ENCODE measurements around the gene XKR8. TPM values are rescaled to one million over a fixed set of nuclear protein-coding genes. Genes with fewer than 3 reads are reported as not detected.

Gene XKR8
- total and polyA plus RNA-seq, 10 of the 15 experiments (the other 5 are each of a cell fraction or from before 2014, with no cell fraction given): 0.80 to 3.7 (median 2.6) TPM

- DNase-seq (ENCODE audit: low read depth, low spot score) (no peak), ATAC-seq (no peak), FAIRE-seq (no peak)
- Histone ChIP-seq H2AFZ (ENCODE audit: control insufficient read depth, low read depth, low read length) (no peak overlapping the region), H3K79me2 (ENCODE audit: control insufficient read depth, insufficient read depth, low read length) (no peaks in the 10 kb centered on the region), H3K9me3 (replicated peaks; ENCODE audit: control insufficient read depth, insufficient read depth, low read length) (no peaks in the 10 kb centered on the region), H3K4me1 (ENCODE audit: control insufficient read depth, insufficient read depth, low read length) (peaks cover 4% of the 10 kb centered on the region), H3K4me2 (ENCODE audit: control insufficient read depth, insufficient read depth) (no peak overlapping the region), H3K27me3 (replicated peaks in 1 of 2; ENCODE audit: control insufficient read depth in 2 of 2, insufficient read depth in 2 of 2, low read length in 1 of 2) (no peaks in the 10 kb centered on the region), H3K36me3 (ENCODE audit: control insufficient read depth in 2 of 2, insufficient read depth in 2 of 2, low read length in 1 of 2) (peaks cover 0 to 2% of the 10 kb centered on the region in 2 experiments; a peak in 2 of 4 replicates), H3K9ac (ENCODE audit: control insufficient read depth, insufficient read depth, low read length) (no peak overlapping the region), H3K27ac (ENCODE audit: control insufficient read depth, insufficient read depth) (no peak overlapping the region), H4K20me1 (ENCODE audit: control insufficient read depth, insufficient read depth) (no peaks in the 10 kb centered on the region), H3K4me3 (no peak overlapping the region)
- in situ Hi-C loops (cut with MboI): no loop called here
- BruUV-seq (replicated peaks): no TSS peak
- WGBS (ENCODE audit: insufficient coverage, insufficient replicate concordance, low lambda C conversion rate, missing lambda C conversion rate): 45% methylated on average over 4 of the region's 4 CpGs
- CTCF ChIA-PET: interaction anchor here (0.6 to 1.2 kb wide), 4 partner anchors 9 to 247 kb away, joined by 3 to 4 read pairs (median 4); no protein-coding TSS in a partner anchor
- RAD21 ChIA-PET (ENCODE audit: unreplicated experiment): no interaction called here
- TF ChIP-seq TCF7 (IDR thresholded peaks at IDR 0.05; ENCODE audit: borderline replicate concordance) (no peak), NFYA (IDR thresholded peaks at IDR 0.05; ENCODE audit: borderline replicate concordance, low read depth, low read length) (no peak), SMC3 (IDR thresholded peaks at IDR 0.05; ENCODE audit: borderline replicate concordance, low read length) (no peak), MXI1 (IDR thresholded peaks at IDR 0.05; ENCODE audit: low read depth, low read length) (no peak), ZBTB33 (IDR thresholded peaks at IDR 0.05) (no peak), STAT3 (IDR thresholded peaks at IDR 0.05; ENCODE audit: low read depth, low read length) (no peak), CREB1 (IDR thresholded peaks at IDR 0.05; ENCODE audit: low read depth) (no peak), SP1 (IDR thresholded peaks at IDR 0.05; ENCODE audit: low read depth, low read length) (no peak)
- intact Hi-C loops (cut with micrococcal nuclease; ENCODE audit: unreplicated experiment): no loop called here
- SMC1A ChIA-PET (ENCODE audit: uncharacterized antibody, unreplicated experiment): interaction anchor here (1.9 kb wide), 1 partner anchor 129 kb away, joined by 5 read pairs; no protein-coding TSS in a partner anchor
- POLR2A ChIA-PET: interaction anchor here (0.8 kb wide), 1 partner anchor 70 kb away, joined by 4 read pairs; no protein-coding TSS in a partner anchor
These were observed 2.0 kb downstream of the XKR8 start for GRCh38 chr1:27961646-27962221.

All from GM12878 (cell line).